Right atrium auricular region (tissue), 2 donors: Measurements from ENCODE around the gene PARVG. TPM values are rescaled to one million over a fixed set of nuclear protein-coding genes. Genes with fewer than 3 reads are reported as not detected.

ENCODE experiments used
- DNase-seq: peaks from one replicate; pipeline ENCODE4 v3.0.0-alpha.2; 2019; ENCODE audit warnings: low spot score
- H3K27ac ChIP-seq, 2 donors: fragments of 200-600 bp; sonication (generic); 1 replicate in 1 of 2; 2 replicates in 1 of 2; pipeline ENCODE4 v1.5.1; 2016 to 2019
- H3K27me3 ChIP-seq, 2 donors: fragments of 200-600 bp; sonication (generic); one replicate each; pipeline versions ENCODE4 v1.5.1 to v1.6.0; 2017 to 2019
- H3K36me3 ChIP-seq: fragments of 200-600 bp; sonication (generic); one replicate; pipeline ENCODE4 v1.5.1; 2016
- H3K4me1 ChIP-seq, 2 donors: fragments of 200-600 bp; sonication (generic); one replicate each; pipeline versions ENCODE4 v1.5.1 to v1.6.0; 2017 to 2019
- H3K4me3 ChIP-seq, 2 donors: fragments of 200-600 bp; sonication (generic); 1 replicate in 1 of 2; 2 replicates in 1 of 2; pipeline ENCODE4 v1.5.1; 2017 to 2019; ENCODE audit warnings: mild to moderate bottlenecking in 1 of 2, moderate library complexity in 1 of 2
- H3K9me3 ChIP-seq, 2 donors: fragments of 200-600 bp; sonication (generic); one replicate each; pipeline ENCODE4 v1.5.1; 2019
- CTCF ChIP-seq, 2 donors: fragments of 200-600 bp; sonication (generic); IDR thresholded peaks; one replicate each; pipeline ENCODE4 v1.5.1; 2019; ENCODE audit warnings: antibody characterized with exemption in 2 of 2
- total RNA-seq, 2 donors: library from RNA; depleted of rRNA; stranded (reverse); fragments of >200 nt; gene quantifications; one replicate each; pipeline ENCODE4 v1.1.0, GENCODE V29; 2016

The PARVG gene
- total RNA-seq, 2 donors from 2014 or later, result 2.1 to 7.2 TPM

DNA sequence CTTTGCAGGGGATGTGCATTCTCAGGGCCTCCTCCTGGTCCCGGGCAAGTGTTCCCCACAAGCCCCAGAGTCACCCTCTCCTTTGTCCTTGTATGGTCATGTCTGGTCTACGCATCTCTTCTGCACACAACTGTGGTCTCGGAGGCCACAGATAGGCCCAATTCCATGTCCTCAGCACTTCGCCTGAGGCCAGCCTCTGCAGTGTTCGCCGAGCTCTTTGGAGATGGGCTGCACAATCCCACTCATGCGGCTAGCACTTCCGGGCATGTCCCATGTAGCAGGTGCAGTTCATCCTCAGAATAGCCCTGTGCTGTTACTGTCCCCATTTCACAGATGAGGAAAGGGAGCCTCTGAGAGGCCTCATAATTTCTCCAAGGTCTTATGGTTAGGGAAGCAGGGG, 7.6 kb downstream of the PARVG start:
- Histone ChIP-seq H3K4me3 (no peak overlapping the region), H3K27me3 (no peaks in the 10 kb centered on the region), H3K4me1 (no peaks in the 10 kb centered on the region), H3K9me3 (no peaks in the 10 kb centered on the region), H3K27ac (no peak overlapping the region), H3K36me3 (no peaks in the 10 kb centered on the region)
- no peak for DNase-seq
- no peak for TF ChIP-seq CTCF (IDR thresholded peaks at IDR 0.05)

GRCh38 chr22:44188986-44189630, 8.4 kb downstream of the PARVG start:
- TF ChIP-seq CTCF (IDR thresholded peaks at IDR 0.05), result no peak
- no peak overlapping the region for H3K4me3 ChIP-seq
- H3K9me3 ChIP-seq, result no peaks in the 10 kb centered on the region
- no peaks in the 10 kb centered on the region for H3K4me1 ChIP-seq
- DNase-seq, result no peak
- no peaks in the 10 kb centered on the region for H3K36me3 ChIP-seq
- no peaks in the 10 kb centered on the region for H3K27me3 ChIP-seq
- no peak overlapping the region for H3K27ac ChIP-seq

DNA sequence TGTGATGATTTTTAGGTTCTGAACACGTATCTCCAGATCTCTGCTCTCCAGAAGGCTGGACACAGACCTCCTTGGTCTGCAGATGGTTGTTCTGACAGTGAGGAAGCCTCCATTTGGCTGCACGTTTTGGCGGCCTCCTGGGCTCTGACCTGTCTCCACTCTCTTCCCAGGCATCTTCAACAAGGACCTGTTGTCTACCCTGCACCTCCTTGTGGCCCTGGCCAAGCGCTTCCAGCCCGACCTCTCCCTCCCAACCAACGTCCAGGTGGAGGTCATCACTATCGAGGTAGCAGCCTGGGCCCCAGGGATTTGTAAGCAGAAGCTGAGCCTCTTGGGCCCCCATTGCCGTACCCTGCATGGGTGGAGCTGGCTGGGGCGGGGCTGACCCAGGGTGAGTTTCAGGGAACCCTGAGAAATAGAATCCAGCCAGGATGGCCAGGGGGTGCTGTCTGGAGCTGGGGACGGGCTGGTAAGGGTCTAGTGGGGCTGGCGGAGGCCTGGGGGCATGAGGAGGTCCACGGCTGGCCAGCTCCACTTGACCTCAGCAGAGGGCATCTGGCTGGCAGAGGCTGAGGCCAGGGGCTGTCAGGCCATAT, 9.8 kb downstream of the PARVG start:
- DNase-seq, result no peak
- H3K4me1 ChIP-seq, result no peaks in the 10 kb centered on the region
- H3K27me3 ChIP-seq, result no peaks in the 10 kb centered on the region
- no peak overlapping the region for H3K4me3 ChIP-seq
- TF ChIP-seq CTCF (IDR thresholded peaks at IDR 0.05), result no peak
- no peak overlapping the region for H3K27ac ChIP-seq
- no peaks in the 10 kb centered on the region for H3K36me3 ChIP-seq
- no peaks in the 10 kb centered on the region for H3K9me3 ChIP-seq

DNA sequence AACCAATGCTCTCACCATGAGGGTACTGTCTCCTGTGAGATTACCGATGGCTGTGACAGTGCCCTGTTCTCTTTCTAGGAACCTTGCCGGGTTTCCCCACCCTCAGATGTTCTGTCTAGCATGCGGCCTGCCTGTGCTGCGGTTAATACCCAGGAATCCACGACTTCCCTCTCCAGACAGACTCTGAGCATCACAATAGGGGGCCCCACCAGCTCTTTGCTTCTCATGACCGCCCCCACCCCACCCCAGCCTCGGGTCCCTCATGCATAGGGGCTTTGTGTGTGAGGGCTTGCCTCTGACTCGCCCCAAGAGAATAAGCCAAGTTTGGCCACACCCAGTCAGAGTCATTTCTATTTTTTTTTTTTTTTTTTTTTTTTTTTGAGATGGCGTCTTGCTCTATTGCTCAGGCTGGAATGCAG, 10.3 kb downstream of the PARVG start:
- no peak overlapping the region for H3K4me3 ChIP-seq
- no peaks in the 10 kb centered on the region for H3K27me3 ChIP-seq
- TF ChIP-seq CTCF (IDR thresholded peaks at IDR 0.05), result no peak
- no peak for DNase-seq
- no peaks in the 10 kb centered on the region for H3K36me3 ChIP-seq
- no peaks in the 10 kb centered on the region for H3K4me1 ChIP-seq
- H3K27ac ChIP-seq, result no peak overlapping the region
- H3K9me3 ChIP-seq, result no peaks in the 10 kb centered on the region

- H3K4me3 ChIP-seq, result no peak overlapping the region
- no peaks in the 10 kb centered on the region for H3K36me3 ChIP-seq
- TF ChIP-seq CTCF (IDR thresholded peaks at IDR 0.05), result no peak
- H3K27me3 ChIP-seq, result no peaks in the 10 kb centered on the region
- no peaks in the 10 kb centered on the region for H3K9me3 ChIP-seq
- DNase-seq, result no peak
- no peak overlapping the region for H3K27ac ChIP-seq
- H3K4me1 ChIP-seq, result no peaks in the 10 kb centered on the region
These were observed 11.5 kb downstream of the PARVG start for GRCh38 chr22:44192098-44192815.
